C4-2B (cell line): Measurements from ENCODE around the gene SPON2.

Source experiments
- CTCF ChIP-seq: fragments of 450-650 bp; conservative IDR thresholded peaks from 2 replicates; pipeline ENCODE4 v1.5.1; 2017; ENCODE audit warnings: mild to moderate bottlenecking
- ZFX ChIP-seq: fragments of 450-650 bp; IDR thresholded peaks from 2 replicates; pipeline ENCODE4 v1.6.1; 2017

- no peak for TF ChIP-seq CTCF
- TF ChIP-seq ZFX, result no peak
Measured at GRCh38 chr4:1216869-1217294, 44.5 kb upstream of the SPON2 start.
